Astrocyte of the spinal cord (primary cell): ENCODE measurements around the gene TAS2R16.
A peak's percentile ranks its signal among the peaks of the same experiment; 100 is the strongest.

Experiments
- DNase-seq: peaks from one replicate; pipeline ENCODE4 v3.0.0; 2011; ENCODE audit warnings: low read depth, low spot score
- H3K4me3 ChIP-seq: 2 replicates; pipeline ENCODE4 v1.5.1; 2011; ENCODE audit warnings: low read depth, mild to moderate bottlenecking, low read length, moderate library complexity
- in situ Hi-C: cut with HindIII; loops from 2 replicates; pipeline ENCODE4 v1.10.0; 2017; ENCODE audit warnings: low sequenced_read_pairs
- TF ChIP-seq, protein P1 (sequence below): IDR thresholded peaks from 2 replicates; pipeline ENCODE4 v1.5.1; 2012; ENCODE audit warnings: low read depth, mild to moderate bottlenecking, low read length, inconsistent platforms

TAS2R16 gene

GRCh38 chr7:123028339-123028738, 32.8 kb upstream of the TAS2R16 start:
- TF ChIP-seq, protein P1, sequence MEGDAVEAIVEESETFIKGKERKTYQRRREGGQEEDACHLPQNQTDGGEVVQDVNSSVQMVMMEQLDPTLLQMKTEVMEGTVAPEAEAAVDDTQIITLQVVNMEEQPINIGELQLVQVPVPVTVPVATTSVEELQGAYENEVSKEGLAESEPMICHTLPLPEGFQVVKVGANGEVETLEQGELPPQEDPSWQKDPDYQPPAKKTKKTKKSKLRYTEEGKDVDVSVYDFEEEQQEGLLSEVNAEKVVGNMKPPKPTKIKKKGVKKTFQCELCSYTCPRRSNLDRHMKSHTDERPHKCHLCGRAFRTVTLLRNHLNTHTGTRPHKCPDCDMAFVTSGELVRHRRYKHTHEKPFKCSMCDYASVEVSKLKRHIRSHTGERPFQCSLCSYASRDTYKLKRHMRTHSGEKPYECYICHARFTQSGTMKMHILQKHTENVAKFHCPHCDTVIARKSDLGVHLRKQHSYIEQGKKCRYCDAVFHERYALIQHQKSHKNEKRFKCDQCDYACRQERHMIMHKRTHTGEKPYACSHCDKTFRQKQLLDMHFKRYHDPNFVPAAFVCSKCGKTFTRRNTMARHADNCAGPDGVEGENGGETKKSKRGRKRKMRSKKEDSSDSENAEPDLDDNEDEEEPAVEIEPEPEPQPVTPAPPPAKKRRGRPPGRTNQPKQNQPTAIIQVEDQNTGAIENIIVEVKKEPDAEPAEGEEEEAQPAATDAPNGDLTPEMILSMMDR, result no peak
- H3K4me3 ChIP-seq, result no peak overlapping the region
- DNase-seq, result peak; percentile 37
- in situ Hi-C loops, result no loop called here

DNA sequence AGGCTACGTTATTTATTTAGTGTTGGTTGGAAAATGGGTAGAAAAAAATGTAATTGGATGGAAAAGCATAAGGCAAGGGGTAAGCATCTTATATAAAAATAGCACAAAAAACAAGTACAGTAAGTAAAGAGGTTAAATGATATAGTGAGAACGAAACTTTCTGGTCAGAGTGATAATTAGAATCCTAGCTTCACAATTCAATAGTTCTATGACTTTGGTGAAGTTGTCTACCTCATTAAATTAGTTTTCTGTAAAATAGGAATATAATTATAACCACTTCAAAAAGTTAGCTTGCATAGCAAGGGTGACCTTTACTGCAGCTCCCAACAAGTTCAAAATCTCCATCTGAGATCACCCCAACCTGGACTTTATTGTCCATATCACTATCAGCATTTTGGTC, 30.8 kb upstream of the TAS2R16 start:
- no peak for DNase-seq
- H3K4me3 ChIP-seq, result no peak overlapping the region
- TF ChIP-seq, protein P1, result no peak
- in situ Hi-C loops, result no loop called here

- TF ChIP-seq, protein P1, result no peak
- DNase-seq, result peak; percentile 80
- no peak overlapping the region for H3K4me3 ChIP-seq
- in situ Hi-C loops, result no loop called here
Measured at GRCh38 chr7:123024989-123025758, 29.7 kb upstream of the TAS2R16 start.

- TF ChIP-seq, protein P1, result no peak
- peak; percentile 7 for DNase-seq
Measured at GRCh38 chr7:123023126-123023525, 27.6 kb upstream of the TAS2R16 start.

DNA sequence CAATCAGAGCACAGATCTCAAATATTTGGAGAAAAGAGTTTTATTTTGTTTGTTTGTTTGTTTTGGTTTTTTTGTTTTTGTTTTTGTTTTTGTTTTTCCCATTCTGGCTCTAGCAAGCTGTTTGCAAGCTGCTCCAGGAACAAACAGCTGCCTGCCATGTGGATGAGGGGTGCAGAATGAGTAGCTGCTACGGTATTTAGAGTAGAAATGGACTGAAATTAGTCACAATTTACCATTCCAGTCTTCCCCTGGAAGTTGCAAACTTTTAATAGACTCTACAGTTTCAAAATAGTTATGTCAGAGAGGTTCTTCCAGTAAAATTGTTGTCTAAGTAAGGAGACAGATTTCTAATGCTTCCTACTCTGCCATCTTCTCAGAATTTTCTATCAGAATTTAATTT, 27.1 kb upstream of the TAS2R16 start:
- in situ Hi-C loops, result no loop called here
- DNase-seq, result peak; percentile 45
- H3K4me3 ChIP-seq, result no peak overlapping the region
- TF ChIP-seq, protein P1, result no peak

More at GRCh38 chr7:123023126-123023525, 27.6 kb upstream of the TAS2R16 start:
- in situ Hi-C loops, result no loop called here
- no peak overlapping the region for H3K4me3 ChIP-seq

DNA sequence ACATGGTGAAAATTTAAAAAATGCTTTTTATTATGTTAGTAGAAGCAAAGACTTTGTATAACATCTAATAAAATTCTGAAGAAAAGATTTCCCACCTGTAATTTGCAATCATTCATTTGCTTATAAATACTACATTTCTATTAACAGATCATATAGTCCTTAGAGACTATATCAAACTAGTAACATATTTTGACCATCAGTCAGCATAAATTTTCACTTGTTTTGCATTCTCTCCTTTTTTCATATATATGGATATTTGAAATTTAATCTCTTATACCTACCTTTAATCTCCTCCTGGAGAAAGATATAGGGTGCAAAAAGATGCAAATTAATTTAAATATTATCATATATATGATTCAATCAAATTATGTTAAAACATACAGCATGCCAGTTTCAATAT, 16.9 kb upstream of the TAS2R16 start:
- H3K4me3 ChIP-seq, result no peak overlapping the region
- TF ChIP-seq, protein P1, result no peak
- no peak for DNase-seq
- in situ Hi-C loops, result no loop called here
